Activated CD4-positive, alpha-beta T cell treated with anti-CD3 and anti-CD28 coated beads, Interleukin-2, amount 50 U/mL, for 4 hours (primary cell): ENCODE data around the gene H1-8.

Experiments used
- DNase-seq, 2 experiments: peaks; one replicate each; pipeline ENCODE4 v3.0.0-alpha.2; 2020

Gene H1-8

GRCh38 chr3:129557548-129557894, 14.5 kb downstream of the H1-8 start:
- DNase-seq, result no peak

- no peak for DNase-seq
Observed at GRCh38 chr3:129558081-129558771, 15.3 kb downstream of the H1-8 start.

- DNase-seq, result no peak
Observed at GRCh38 chr3:129558772-129559564, 16.0 kb downstream of the H1-8 start.

GRCh38 chr3:129559565-129560079, 16.6 kb downstream of the H1-8 start:
- no peak for DNase-seq

DNA sequence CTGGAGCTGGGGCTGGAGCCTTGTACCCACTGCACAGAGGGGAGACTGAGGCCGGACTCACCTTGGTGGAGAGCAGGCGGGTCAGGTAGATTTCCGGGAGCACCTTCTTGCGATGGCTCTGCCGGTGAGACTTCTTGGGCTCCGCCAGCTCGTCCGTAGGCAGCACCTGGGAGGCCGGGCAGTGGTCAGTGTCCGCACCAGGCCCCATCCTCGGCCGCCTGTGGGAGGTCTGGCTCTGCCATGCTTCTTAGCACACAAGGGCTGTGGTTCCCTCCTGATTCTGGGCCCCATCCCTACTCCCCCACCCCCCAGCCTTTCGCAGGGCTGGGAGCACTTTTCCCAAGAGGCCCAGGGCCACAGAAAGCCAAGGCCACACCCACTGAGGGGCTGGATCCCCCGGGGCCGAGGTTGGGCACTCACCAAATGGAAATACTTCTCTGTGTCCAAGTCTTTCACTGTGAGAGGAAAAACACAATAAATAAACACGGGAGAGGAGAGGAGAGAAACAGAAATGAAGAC, 17.4 kb downstream of the H1-8 start:
- no peak for DNase-seq

DNA sequence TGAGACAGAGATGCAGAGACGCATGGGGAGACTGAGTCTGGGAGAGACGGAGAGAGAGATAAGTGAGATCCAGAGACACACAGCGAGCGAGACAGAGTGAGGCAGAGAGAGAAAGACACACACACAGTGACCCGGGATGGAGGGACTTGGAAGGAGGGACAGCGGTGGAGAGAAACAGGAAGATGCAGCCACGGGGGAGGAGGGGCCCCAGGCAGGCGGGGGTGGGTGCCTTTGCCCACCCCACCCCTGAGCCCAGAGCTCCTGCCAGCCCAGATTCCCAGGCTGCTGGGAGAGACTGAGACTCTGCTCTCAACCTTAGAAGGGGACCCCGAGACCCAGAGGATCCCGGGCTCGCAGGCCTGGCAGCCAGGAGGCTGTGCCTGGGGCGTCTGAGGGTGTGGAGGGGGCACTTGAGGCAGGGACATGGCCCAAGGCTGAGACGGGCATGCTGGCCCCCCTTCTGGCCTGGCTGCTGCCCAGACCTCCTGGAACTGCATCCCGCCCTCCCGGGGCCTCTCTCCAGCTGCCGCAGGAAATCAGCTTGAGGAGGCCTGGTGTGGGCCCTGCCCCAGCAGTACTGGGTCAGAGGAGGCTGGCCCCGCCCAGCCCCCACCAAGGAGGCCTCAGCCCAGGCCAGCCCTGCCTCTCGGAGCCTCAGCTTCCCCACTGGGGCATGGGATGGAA, 18.1 kb downstream of the H1-8 start:
- no peak for DNase-seq

- DNase-seq, result no peak
Observed at GRCh38 chr3:129561619-129562248, 18.8 kb downstream of the H1-8 start.

DNA sequence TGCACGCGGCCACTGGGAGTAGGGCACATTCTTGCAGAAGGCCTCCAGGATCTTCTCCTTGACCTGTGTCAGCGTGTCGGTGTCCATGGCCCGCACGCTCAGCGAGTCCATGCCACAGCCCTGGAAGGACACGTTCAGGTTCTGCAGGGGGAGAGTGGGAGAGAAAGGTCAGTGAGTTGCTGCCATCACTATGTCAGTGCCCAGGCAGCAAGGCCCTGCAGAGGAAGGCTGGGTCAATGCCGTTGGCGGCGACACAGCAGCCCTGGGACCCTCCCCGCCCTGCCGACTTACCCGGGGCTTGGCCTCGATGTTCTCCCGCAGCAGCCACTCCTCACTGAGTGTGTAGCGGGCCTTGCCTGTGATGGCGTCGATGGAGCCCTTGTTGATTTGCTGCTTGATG, 19.8 kb downstream of the H1-8 start:
- no peak for DNase-seq

DNA sequence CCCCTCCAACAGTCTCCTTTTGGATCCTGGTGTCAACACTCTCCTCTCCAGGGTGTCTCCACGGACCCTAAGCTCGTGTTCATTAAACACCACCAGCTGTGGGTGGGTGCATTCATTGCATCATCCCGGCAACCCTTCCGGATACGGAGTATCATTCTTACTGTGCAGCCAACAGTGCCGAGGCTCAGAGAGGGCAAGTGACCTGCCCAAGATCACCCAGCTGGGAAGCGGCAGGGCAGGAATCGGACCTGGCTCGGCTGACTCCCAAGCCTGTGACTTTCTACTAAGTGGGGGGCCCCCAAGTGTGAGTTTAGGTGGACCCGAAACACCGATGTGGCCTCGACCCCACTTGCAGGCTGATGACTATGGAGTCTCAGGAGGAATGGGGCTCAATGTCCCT, 20.4 kb downstream of the H1-8 start:
- no peak for DNase-seq

DNA sequence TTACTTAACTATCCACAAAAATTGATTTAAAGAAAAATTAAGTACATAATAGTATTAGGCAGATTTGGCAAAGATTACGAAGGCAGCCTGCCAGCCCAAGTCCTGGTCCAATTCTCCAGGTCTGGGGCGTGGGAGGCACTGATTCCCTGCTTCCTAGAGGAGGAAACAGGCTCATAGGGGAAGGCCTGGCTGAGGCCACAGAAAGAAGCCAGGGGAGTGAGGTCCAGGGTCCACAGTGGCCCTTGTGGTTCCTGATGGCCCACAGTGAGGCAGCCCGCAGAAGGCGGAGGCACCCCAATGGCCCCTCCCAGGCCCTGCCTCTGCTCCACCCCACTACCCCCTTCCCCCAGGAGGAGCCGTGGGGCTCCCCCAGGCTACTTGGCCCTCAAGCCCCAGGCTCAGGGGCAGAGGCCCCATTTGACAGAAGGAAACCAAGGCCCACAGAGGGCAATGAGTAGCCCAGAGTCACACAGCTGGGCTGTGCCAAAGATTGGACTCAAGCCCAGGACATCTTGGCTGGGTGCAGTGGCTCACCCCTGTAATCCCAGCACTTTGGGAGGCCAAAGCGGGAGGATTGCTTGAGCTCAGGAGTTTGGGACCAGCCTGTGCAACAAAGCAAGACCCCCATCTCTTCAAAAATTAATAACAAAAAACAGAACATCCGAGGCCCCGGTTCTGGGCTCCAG, 21.0 kb downstream of the H1-8 start:
- no peak for DNase-seq

GRCh38 chr3:129564981-129565644, 22.1 kb downstream of the H1-8 start:
- no peak for DNase-seq

DNA sequence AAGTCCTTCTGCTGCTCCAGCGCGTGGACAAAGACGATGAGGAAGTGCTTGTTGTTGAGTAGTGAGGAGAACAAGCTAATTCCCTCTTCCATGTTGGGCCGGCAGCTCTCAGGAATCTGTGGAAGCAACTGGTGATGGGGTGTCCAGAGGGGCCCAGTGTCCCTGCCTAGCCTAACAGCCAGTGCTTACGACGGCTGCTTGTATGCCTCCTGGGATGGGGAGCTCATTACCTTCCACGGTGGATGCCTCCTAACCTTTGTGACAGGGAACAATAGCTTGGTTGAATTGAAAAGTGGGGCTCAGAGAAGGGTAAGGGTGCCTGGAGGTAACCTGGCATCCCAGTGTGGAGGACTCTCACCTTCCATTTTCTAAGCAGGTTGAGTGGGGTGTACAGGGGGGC, 22.9 kb downstream of the H1-8 start:
- no peak for DNase-seq

- DNase-seq, result no peak
Observed at GRCh38 chr3:129567176-129567705, 24.3 kb downstream of the H1-8 start.

- no peak for DNase-seq
Observed at GRCh38 chr3:129567939-129568338, 25.0 kb downstream of the H1-8 start.

DNA sequence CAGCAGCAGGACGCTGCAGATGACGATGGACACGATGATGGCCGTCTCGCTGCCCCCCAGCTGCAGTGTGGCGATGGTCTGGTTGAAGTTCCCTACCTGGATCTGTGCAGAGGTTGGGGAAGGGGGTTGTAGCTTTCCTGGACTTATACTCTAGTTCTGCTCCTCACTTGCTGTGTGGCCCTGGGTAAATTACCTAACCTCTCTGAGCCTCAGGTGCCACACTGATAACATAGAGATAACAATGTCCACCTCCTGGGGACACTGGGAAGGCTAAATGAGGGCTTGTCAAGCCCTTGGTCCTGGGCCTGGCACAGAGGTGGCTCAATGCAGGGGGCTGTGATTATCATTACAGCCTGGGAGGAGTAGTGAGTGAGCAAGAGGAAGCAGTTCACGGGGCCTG, 26.9 kb downstream of the H1-8 start:
- no peak for DNase-seq

GRCh38 chr3:129571605-129572547, 28.9 kb downstream of the H1-8 start:
- DNase-seq, result no peak

GRCh38 chr3:129572603-129573002, 29.6 kb downstream of the H1-8 start:
- no peak for DNase-seq

DNA sequence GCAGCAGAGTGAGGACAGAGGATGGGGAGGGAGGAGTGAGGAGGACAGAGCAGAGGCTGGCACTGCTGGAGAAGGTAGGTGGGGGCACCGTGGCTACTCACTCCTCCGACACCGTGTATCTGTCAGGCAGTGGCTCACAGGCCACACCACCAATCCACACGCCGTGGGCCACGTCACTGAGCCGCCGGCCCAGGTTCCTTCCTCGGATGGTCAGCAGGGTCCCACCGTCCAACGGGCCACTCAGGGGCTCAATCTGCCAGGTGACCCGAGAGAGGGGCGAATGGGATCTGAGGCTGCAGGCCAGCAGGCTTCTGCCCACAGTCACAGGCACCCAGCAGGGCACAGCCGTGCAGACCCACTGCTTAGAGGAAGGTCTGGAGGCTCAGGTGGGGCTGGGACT, 30.5 kb downstream of the H1-8 start:
- DNase-seq, result no peak

GRCh38 chr3:129574206-129574605, 31.2 kb downstream of the H1-8 start:
- no peak for DNase-seq

- no peak for DNase-seq
Observed at GRCh38 chr3:129575233-129575996, 32.4 kb downstream of the H1-8 start.
